Ramos (cell line): Measurements from ENCODE around the gene SCYL2.
"Not testable (repeated sequence)": the region's sequence is repeated elsewhere in the genome, so short reads cannot be mapped to it uniquely, and the experiment has no call there.

Source experiments
- in situ Hi-C: fragments of 300-500 bp; cut with MboI; formaldehyde crosslinking; loops from one replicate; pipeline ENCODE4 v1.14.3; 2022; ENCODE audit warnings: low sequenced_read_pairs; ENCODE audit not compliant: unreplicated experiment

Gene SCYL2

GRCh38 chr12:100308138-100308537, 41.2 kb downstream of the SCYL2 start:
- in situ Hi-C loops, result not testable (repeated sequence)

- in situ Hi-C loops, result no loop called here
Observed at GRCh38 chr12:100311317-100311716, 44.3 kb downstream of the SCYL2 start.

GRCh38 chr12:100317371-100317770, 50.4 kb downstream of the SCYL2 start:
- in situ Hi-C loops, result no loop called here

GRCh38 chr12:100324498-100324897, 57.5 kb downstream of the SCYL2 start:
- in situ Hi-C loops, result no loop called here

GRCh38 chr12:100326208-100326607, 59.2 kb downstream of the SCYL2 start:
- in situ Hi-C loops, result no loop called here

- in situ Hi-C loops, result no loop called here
Observed at GRCh38 chr12:100329800-100330199, 62.8 kb downstream of the SCYL2 start.

- in situ Hi-C loops, result no loop called here
Observed at GRCh38 chr12:100331871-100332270, 64.9 kb downstream of the SCYL2 start.

- in situ Hi-C loops, result no loop called here
Observed at GRCh38 chr12:100332852-100333251, 65.9 kb downstream of the SCYL2 start.

- in situ Hi-C loops, result no loop called here
Observed at GRCh38 chr12:100337299-100337698, 70.3 kb downstream of the SCYL2 start.

GRCh38 chr12:100337727-100338126, 70.8 kb downstream of the SCYL2 start:
- in situ Hi-C loops, result no loop called here

- in situ Hi-C loops, result no loop called here
Observed at GRCh38 chr12:100339071-100339470, 72.1 kb downstream of the SCYL2 start.

- in situ Hi-C loops, result not testable (repeated sequence)
Observed at GRCh38 chr12:100342897-100343296, 75.9 kb downstream of the SCYL2 start.

- in situ Hi-C loops, result not testable (repeated sequence)
Observed at GRCh38 chr12:100344351-100344750, 77.4 kb downstream of the SCYL2 start.

GRCh38 chr12:100345020-100345767, 78.2 kb downstream of the SCYL2 start:
- in situ Hi-C loops, result no loop called here

GRCh38 chr12:100346660-100347059, 79.7 kb downstream of the SCYL2 start:
- in situ Hi-C loops, result no loop called here

- in situ Hi-C loops, result no loop called here
Observed at GRCh38 chr12:100348657-100349454, 81.9 kb downstream of the SCYL2 start.

GRCh38 chr12:100356644-100357223, 89.8 kb downstream of the SCYL2 start, which contains the start of gene SLC17A8:
Gene SLC17A8, plus strand, starts transcription at chr12:100357074. Its CDS starts 318 bp downstream, at chr12:100357392.
- in situ Hi-C loops, result no loop called here

GRCh38 chr12:100359248-100359647, 92.3 kb downstream of the SCYL2 start:
- in situ Hi-C loops, result no loop called here

- in situ Hi-C loops, result no loop called here
Observed at GRCh38 chr12:100359822-100360221, 92.8 kb downstream of the SCYL2 start.

- in situ Hi-C loops, result no loop called here
Observed at GRCh38 chr12:100360450-100360849, 93.5 kb downstream of the SCYL2 start.

GRCh38 chr12:100364324-100364723, 97.3 kb downstream of the SCYL2 start:
- in situ Hi-C loops, result no loop called here
